Measurements from ENCODE around the gene CLCN7. TPM values are rescaled to one million over a fixed set of nuclear protein-coding genes. Genes with fewer than 3 reads are reported as not detected.
A peak's percentile ranks its signal among the peaks of the same experiment; 100 is the strongest.

CLCN7 gene
- polyA plus RNA-seq, 1 of the 3 experiments (the other 2 are of a cell fraction): 44.3 TPM

DNA sequence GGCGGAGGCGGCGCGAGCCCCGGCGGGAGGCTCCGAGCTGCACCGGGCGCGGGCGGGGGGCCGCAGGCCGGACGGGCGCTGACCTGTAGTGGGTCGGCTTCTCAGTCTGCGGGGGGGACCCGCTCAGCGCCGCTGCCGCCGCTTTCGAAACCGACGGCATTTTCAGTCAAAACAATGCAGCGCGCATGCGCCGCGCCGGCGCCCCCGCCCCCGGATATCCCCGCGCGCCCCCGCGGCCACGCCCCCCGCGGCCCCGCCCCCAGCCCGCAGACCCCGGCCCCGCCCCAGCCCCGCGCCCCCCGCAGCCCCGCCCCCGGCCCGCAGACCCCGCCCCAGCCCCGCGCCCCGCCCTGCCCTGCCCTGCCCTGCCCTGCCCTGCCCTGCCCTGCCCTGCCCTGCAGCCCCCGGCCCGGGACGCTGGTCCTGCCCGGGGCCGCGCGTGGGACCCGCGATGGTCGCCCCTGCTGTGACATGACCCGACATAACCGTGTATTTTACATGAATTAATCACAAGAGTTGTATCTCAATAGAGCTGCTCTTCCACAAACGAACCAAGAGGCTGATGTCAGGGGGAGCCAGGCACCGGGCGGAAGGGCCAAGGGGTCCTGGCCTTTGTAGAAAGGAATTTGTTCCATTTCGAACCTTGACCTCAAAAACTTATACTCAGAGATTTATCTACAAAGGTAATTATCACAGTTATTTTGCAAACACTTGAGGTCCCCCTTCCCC is 60.1 kb downstream of the CLCN7 start, which contains the start of gene UNKL:
UNKL (minus strand) TSS at position 173 of the 729 bp plus-strand sequence; CDS start at position 160, 13 bp downstream.
- Histone ChIP-seq H3K4me2 (peak within 1 kb of the TSS; percentile 90), H3K4me1 (ENCODE audit: control insufficient read depth in 1 of 2, insufficient read depth in 2 of 2, low read depth in 1 of 2, low read length in 1 of 2) (peaks cover 0 to under 1% of the 10 kb centered on the region in 2 experiments; a peak in 3 of 4 replicates), H3K9me3 (no peaks in the 10 kb centered on the region), H3K36me3 (replicated peaks in 1 of 2; ENCODE audit: control insufficient read depth in 1 of 2, insufficient read depth in 2 of 2, low read length in 1 of 2) (peaks cover 0 to 3% of the 10 kb centered on the region in 2 experiments), H3K9me2 (no peaks in the 10 kb centered on the region), H3K4me3 (ENCODE audit: low read depth in 2 of 2, low read length in 1 of 2) (peak within 1 kb of the TSS; percentile 66 to 75), H3K27ac (ENCODE audit: low read depth in 2 of 2, low read length in 1 of 2) (peak within 1 kb of the TSS; percentile 44 to 51; a peak in 2 of 4 replicates), H3K9ac (peak within 1 kb of the TSS; percentile 81), H3K79me2 (ENCODE audit: insufficient read depth) (peaks cover 59% of the 10 kb centered on the region), H4K20me1 (ENCODE audit: insufficient read depth) (no peaks in the 10 kb centered on the region), H3F3A (replicated peaks; ENCODE audit: insufficient read depth) (peaks cover 25% of the 10 kb centered on the region), H3K27me3 (ENCODE audit: insufficient read depth) (no peaks in the 10 kb centered on the region), H2AFZ (ENCODE audit: low read depth) (peak within 1 kb of the TSS; percentile 89; the same call in 1 of the 2 replicates)
- ChIA-PET POLR2A (no interaction called here), CTCF (no interaction called here)
- TF ChIP-seq NRF1 (IDR thresholded peaks at IDR 0.05; ENCODE audit: low read depth, low read length) (peak; percentile 72), MEF2A (IDR thresholded peaks at IDR 0.05; ENCODE audit: borderline replicate concordance, low read depth) (no peak)
- WGBS (ENCODE audit: low lambda C conversion rate): 65% methylated on average over 5 of the region's 72 CpGs
- peak; percentile 99 for DNase-seq

DNA sequence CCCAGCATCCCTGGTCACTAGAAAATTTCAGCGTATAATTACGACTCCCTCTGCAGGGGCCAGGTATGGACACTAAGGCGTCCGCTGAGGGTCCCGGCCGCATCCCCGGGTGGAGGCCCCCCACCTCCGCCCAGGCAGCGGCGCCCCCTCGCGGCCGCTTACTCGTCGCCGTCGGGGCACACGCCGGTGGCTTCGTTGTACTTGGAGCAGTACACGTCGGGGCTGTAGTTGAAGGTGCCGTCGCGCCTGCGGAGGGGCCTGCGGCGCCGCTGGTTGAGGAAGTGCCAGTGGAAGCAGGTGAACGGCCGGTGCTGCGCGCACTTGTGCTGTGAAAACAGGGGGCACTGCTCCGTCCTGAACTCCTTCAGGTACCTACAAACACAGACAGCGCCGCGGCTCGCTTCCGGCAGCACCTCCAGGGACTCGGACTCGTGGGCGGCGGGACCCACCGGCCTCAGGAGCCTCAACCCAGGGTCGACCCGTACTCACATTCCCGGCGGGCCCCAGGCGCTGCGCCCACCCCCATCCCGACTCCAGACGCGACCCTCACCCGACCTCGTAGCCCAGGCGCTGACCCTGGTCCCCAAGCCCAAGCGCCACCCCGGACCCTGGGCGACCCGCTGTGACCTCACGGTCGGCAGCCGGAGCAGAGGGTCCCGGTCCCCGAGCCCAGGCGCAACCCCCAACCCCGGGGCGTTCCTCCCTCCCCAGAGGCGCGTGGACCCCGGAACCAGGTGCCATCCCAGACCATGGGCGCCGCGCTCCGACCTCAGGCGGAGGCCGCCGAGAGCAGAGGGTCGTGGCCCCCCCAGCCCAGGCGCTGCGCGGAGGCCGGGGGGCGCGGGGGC is 60.9 kb downstream of the CLCN7 start:
- Histone ChIP-seq H2AFZ (ENCODE audit: low read depth) (peak overlapping the region; percentile 89; the same call in 1 of the 2 replicates), H3K36me3 (replicated peaks in 1 of 2; ENCODE audit: control insufficient read depth in 1 of 2, insufficient read depth in 2 of 2, low read length in 1 of 2) (peaks cover 0 to 3% of the 10 kb centered on the region in 2 experiments), H3K27me3 (ENCODE audit: insufficient read depth) (no peaks in the 10 kb centered on the region), H4K20me1 (ENCODE audit: insufficient read depth) (no peaks in the 10 kb centered on the region), H3K9me3 (no peaks in the 10 kb centered on the region), H3K9me2 (no peaks in the 10 kb centered on the region), H3F3A (replicated peaks; ENCODE audit: insufficient read depth) (peaks cover 25% of the 10 kb centered on the region), H3K27ac (ENCODE audit: low read depth in 2 of 2, low read length in 1 of 2) (peak overlapping the region; percentile 29 to 41; a peak in 2 of 4 replicates), H3K4me2 (peak overlapping the region; percentile 90), H3K9ac (peak overlapping the region; percentile 81), H3K4me1 (ENCODE audit: control insufficient read depth in 1 of 2, insufficient read depth in 2 of 2, low read depth in 1 of 2, low read length in 1 of 2) (no peaks in the 10 kb centered on the region; a peak in 1 of 4 replicates), H3K79me2 (ENCODE audit: insufficient read depth) (peaks cover 58% of the 10 kb centered on the region), H3K4me3 (ENCODE audit: low read depth in 2 of 2, low read length in 1 of 2) (peak overlapping the region; percentile 66 to 75)
- 23% methylated on average over 4 of the region's 85 CpGs for WGBS (ENCODE audit: low lambda C conversion rate)
- ChIA-PET CTCF (no interaction called here), POLR2A (no interaction called here)
- DNase-seq: peak; percentile 89
- TF ChIP-seq EZH2phosphoT487 (IDR thresholded peaks at IDR 0.05; ENCODE audit: borderline replicate concordance, low read depth): no peak
- peak; percentile 41; the same call in 1 of the 2 replicates for TF ChIP-seq SMC3 (IDR thresholded peaks at IDR 0.05; ENCODE audit: low read depth, low read length)
- TF ChIP-seq NRF1 (IDR thresholded peaks at IDR 0.05; ENCODE audit: low read depth, low read length): no peak
- TF ChIP-seq, protein P1, sequence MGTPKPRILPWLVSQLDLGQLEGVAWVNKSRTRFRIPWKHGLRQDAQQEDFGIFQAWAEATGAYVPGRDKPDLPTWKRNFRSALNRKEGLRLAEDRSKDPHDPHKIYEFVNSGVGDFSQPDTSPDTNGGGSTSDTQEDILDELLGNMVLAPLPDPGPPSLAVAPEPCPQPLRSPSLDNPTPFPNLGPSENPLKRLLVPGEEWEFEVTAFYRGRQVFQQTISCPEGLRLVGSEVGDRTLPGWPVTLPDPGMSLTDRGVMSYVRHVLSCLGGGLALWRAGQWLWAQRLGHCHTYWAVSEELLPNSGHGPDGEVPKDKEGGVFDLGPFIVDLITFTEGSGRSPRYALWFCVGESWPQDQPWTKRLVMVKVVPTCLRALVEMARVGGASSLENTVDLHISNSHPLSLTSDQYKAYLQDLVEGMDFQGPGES (IDR thresholded peaks at IDR 0.05; ENCODE audit: low read depth, low read length): no peak
- TF ChIP-seq FOXM1 (IDR thresholded peaks at IDR 0.05; ENCODE audit: low read depth): no peak
- TF ChIP-seq, protein P2, sequence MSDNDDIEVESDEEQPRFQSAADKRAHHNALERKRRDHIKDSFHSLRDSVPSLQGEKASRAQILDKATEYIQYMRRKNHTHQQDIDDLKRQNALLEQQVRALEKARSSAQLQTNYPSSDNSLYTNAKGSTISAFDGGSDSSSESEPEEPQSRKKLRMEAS (IDR thresholded peaks at IDR 0.05; ENCODE audit: low read depth): no peak
- TF ChIP-seq MXI1 (IDR thresholded peaks at IDR 0.05; ENCODE audit: low read depth, low read length): 0 out of 2 replicates have a peak, but pooled peaks have one; percentile 19
- TF ChIP-seq RFX5 (IDR thresholded peaks at IDR 0.05; ENCODE audit: low read length): no peak
- TF ChIP-seq, protein P3, sequence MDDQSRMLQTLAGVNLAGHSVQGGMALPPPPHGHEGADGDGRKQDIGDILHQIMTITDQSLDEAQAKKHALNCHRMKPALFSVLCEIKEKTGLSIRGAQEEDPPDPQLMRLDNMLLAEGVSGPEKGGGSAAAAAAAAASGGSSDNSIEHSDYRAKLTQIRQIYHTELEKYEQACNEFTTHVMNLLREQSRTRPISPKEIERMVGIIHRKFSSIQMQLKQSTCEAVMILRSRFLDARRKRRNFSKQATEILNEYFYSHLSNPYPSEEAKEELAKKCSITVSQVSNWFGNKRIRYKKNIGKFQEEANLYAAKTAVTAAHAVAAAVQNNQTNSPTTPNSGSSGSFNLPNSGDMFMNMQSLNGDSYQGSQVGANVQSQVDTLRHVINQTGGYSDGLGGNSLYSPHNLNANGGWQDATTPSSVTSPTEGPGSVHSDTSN (IDR thresholded peaks at IDR 0.05): no peak
- TF ChIP-seq, protein P4, sequence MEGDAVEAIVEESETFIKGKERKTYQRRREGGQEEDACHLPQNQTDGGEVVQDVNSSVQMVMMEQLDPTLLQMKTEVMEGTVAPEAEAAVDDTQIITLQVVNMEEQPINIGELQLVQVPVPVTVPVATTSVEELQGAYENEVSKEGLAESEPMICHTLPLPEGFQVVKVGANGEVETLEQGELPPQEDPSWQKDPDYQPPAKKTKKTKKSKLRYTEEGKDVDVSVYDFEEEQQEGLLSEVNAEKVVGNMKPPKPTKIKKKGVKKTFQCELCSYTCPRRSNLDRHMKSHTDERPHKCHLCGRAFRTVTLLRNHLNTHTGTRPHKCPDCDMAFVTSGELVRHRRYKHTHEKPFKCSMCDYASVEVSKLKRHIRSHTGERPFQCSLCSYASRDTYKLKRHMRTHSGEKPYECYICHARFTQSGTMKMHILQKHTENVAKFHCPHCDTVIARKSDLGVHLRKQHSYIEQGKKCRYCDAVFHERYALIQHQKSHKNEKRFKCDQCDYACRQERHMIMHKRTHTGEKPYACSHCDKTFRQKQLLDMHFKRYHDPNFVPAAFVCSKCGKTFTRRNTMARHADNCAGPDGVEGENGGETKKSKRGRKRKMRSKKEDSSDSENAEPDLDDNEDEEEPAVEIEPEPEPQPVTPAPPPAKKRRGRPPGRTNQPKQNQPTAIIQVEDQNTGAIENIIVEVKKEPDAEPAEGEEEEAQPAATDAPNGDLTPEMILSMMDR (IDR thresholded peaks at IDR 0.05): peak; percentile 74
- peak; percentile 46 for TF ChIP-seq RAD21 (IDR thresholded peaks at IDR 0.05; ENCODE audit: low read length)
- TF ChIP-seq EP300 (IDR thresholded peaks at IDR 0.05; ENCODE audit: borderline replicate concordance in 1 of 2, low read depth in 1 of 2, low read length in 1 of 2): no peak
- TF ChIP-seq TEAD4 (IDR thresholded peaks at IDR 0.05; ENCODE audit: borderline replicate concordance, insufficient read depth): no peak
- TF ChIP-seq, protein P5, sequence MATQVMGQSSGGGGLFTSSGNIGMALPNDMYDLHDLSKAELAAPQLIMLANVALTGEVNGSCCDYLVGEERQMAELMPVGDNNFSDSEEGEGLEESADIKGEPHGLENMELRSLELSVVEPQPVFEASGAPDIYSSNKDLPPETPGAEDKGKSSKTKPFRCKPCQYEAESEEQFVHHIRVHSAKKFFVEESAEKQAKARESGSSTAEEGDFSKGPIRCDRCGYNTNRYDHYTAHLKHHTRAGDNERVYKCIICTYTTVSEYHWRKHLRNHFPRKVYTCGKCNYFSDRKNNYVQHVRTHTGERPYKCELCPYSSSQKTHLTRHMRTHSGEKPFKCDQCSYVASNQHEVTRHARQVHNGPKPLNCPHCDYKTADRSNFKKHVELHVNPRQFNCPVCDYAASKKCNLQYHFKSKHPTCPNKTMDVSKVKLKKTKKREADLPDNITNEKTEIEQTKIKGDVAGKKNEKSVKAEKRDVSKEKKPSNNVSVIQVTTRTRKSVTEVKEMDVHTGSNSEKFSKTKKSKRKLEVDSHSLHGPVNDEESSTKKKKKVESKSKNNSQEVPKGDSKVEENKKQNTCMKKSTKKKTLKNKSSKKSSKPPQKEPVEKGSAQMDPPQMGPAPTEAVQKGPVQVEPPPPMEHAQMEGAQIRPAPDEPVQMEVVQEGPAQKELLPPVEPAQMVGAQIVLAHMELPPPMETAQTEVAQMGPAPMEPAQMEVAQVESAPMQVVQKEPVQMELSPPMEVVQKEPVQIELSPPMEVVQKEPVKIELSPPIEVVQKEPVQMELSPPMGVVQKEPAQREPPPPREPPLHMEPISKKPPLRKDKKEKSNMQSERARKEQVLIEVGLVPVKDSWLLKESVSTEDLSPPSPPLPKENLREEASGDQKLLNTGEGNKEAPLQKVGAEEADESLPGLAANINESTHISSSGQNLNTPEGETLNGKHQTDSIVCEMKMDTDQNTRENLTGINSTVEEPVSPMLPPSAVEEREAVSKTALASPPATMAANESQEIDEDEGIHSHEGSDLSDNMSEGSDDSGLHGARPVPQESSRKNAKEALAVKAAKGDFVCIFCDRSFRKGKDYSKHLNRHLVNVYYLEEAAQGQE (IDR thresholded peaks at IDR 0.05; ENCODE audit: low read depth, low read length): no peak

All from SK-N-SH (cell line).